COLO668 (cell line): Measurements from ENCODE around the gene SORBS2.

Experiments
- DNase-seq: peaks from one replicate; lab custom pipeline; 2025; ENCODE audit not compliant: unreplicated experiment; lab: John Stamatoyannopoulos, UW

SORBS2 gene

GRCh38 chr4:185801471-185801870 is 10.5 kb downstream of the SORBS2 start:
- DNase-seq, result no peak

GRCh38 chr4:185800266-185800945 is 11.6 kb downstream of the SORBS2 start:
- DNase-seq, result no peak

- DNase-seq, result no peak
Observed at GRCh38 chr4:185799442-185799841, 12.6 kb downstream of the SORBS2 start.

GRCh38 chr4:185797596-185798338 is 14.2 kb downstream of the SORBS2 start:
- DNase-seq, result no peak

GRCh38 chr4:185797018-185797417 is 15.0 kb downstream of the SORBS2 start:
- no peak for DNase-seq

GRCh38 chr4:185796176-185796575 is 15.8 kb downstream of the SORBS2 start:
- no peak for DNase-seq

GRCh38 chr4:185794637-185795036 is 17.4 kb downstream of the SORBS2 start:
- DNase-seq, result peak; percentile 19

GRCh38 chr4:185793716-185794115 is 18.3 kb downstream of the SORBS2 start:
- no peak for DNase-seq

- DNase-seq, result no peak
Observed at GRCh38 chr4:185793116-185793485, 18.9 kb downstream of the SORBS2 start.

GRCh38 chr4:185792384-185793115 is 19.4 kb downstream of the SORBS2 start:
- peak; percentile 14 for DNase-seq

- DNase-seq, result no peak
Observed at GRCh38 chr4:185787926-185788679, 23.9 kb downstream of the SORBS2 start.

- DNase-seq, result no peak
Observed at GRCh38 chr4:185786422-185786821, 25.6 kb downstream of the SORBS2 start.

GRCh38 chr4:185783574-185783973 is 28.4 kb downstream of the SORBS2 start:
- no peak for DNase-seq

GRCh38 chr4:185782523-185782922 is 29.5 kb downstream of the SORBS2 start:
- no peak for DNase-seq

- no peak for DNase-seq
Observed at GRCh38 chr4:185781555-185782215, 30.3 kb downstream of the SORBS2 start.

GRCh38 chr4:185780472-185780871 is 31.5 kb downstream of the SORBS2 start:
- no peak for DNase-seq

- DNase-seq, result no peak
Observed at GRCh38 chr4:185779517-185779916, 32.5 kb downstream of the SORBS2 start.

GRCh38 chr4:185778307-185778706 is 33.7 kb downstream of the SORBS2 start:
- DNase-seq, result no peak

GRCh38 chr4:185775792-185776555 is 36.0 kb downstream of the SORBS2 start:
- DNase-seq, result no peak
